Spinal cord (tissue), 10 donors: ENCODE results near the gene MED14. TPM values are rescaled to one million over a fixed set of nuclear protein-coding genes. Genes with fewer than 3 reads are reported as not detected.

Source experiments
- DNase-seq, 6 donors: peaks; one replicate each; pipeline versions ENCODE4 v3.0.0 to v3.0.0-alpha.2; 2013 to 2015; ENCODE audit warnings: low spot score in 6 of 6, low read depth in 4 of 6
- H3K27ac ChIP-seq: one replicate; pipeline ENCODE4 v1.5.1; 2013; ENCODE audit warnings: low read depth, low read length, control low read depth
- H3K27me3 ChIP-seq: one replicate; pipeline ENCODE4 v1.6.1; 2013; ENCODE audit warnings: low read length; ENCODE audit not compliant: control insufficient read depth, insufficient read depth
- H3K36me3 ChIP-seq: one replicate; pipeline ENCODE4 v1.6.1; 2013; ENCODE audit warnings: low read length; ENCODE audit not compliant: control insufficient read depth, insufficient read depth
- H3K4me1 ChIP-seq: one replicate; pipeline ENCODE4 v1.6.1; 2013; ENCODE audit warnings: low read length; ENCODE audit not compliant: control insufficient read depth, insufficient read depth
- H3K4me3 ChIP-seq: one replicate; pipeline ENCODE4 v1.5.1; 2013; ENCODE audit warnings: low read depth, low read length, control low read depth
- H3K9me3 ChIP-seq: one replicate; pipeline ENCODE4 v1.6.1; 2013; ENCODE audit warnings: low read length; ENCODE audit not compliant: control insufficient read depth, insufficient read depth
- WGBS: methylation state at CpG from one replicate; pipeline ENCODE4 v1.1.5; 2013; ENCODE audit warnings: missing lambda C conversion rate; ENCODE audit not compliant: insufficient coverage; 5-methylcytosine and 5-hydroxymethylcytosine counted together
- polyA plus RNA-seq, 2 donors: library from polyadenylated mRNA; unstranded; fragments of 120-200 nt; gene quantifications; one replicate each; pipeline ENCODE4 v1.2.1, GENCODE V29; 2013; ENCODE audit not compliant: insufficient read length in 2 of 2
- total RNA-seq, 2 donors: library from RNA; depleted of rRNA in 1 of 2; stranded (reverse); fragments of 120-200 nt in 1 of 2; fragments of >200 nt in 1 of 2; gene quantifications; one replicate each; pipeline versions ENCODE4 v1.2.3 to v1.2.4, GENCODE V29; 2013 to 2014
- donor health status: healthy.

MED14 gene
- total and polyA plus RNA-seq, 4 donors, result 24.9 to 47.9 (median 38.5) TPM

DNA sequence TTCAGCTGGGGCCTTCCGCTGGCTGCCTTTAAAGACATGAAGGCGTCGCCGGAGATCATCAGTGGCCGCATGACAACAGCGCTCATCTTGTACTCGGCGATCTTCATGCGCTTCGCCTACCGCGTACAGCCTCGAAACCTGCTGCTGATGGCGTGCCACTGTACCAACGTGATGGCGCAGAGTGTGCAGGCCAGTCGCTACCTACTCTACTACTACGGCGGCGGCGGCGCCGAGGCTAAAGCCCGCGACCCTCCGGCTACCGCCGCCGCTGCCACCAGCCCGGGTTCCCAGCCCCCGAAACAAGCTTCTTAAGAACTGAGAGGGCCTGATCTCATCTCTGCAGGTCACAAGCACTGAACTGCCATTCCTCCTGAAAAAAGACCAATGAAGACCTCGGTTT lies 111.7 kb downstream of the MED14 start:
- Histone ChIP-seq H3K27me3 (peaks cover 10% of the 10 kb centered on the region), H3K4me3 (no peak overlapping the region), H3K27ac (no peak overlapping the region), H3K4me1 (no peaks in the 10 kb centered on the region), H3K9me3 (peaks cover 3% of the 10 kb centered on the region), H3K36me3 (peaks cover 6% of the 10 kb centered on the region)
- 84% methylated on average over 31 of the region's 32 CpGs for WGBS
- DNase-seq, result no peak

GRCh38 chrX:40623139-40623536 lies 112.2 kb downstream of the MED14 start, which contains the start of gene MPC1L:
MPC1L (plus strand) TSS chrX:40623428; CDS start chrX:40623566, 138 bp downstream.
- Histone ChIP-seq H3K9me3 (peaks cover 3% of the 10 kb centered on the region), H3K4me3 (no peak within 1 kb of the TSS), H3K27me3 (peaks cover 8% of the 10 kb centered on the region), H3K27ac (no peak within 1 kb of the TSS), H3K4me1 (no peaks in the 10 kb centered on the region), H3K36me3 (peaks cover 4% of the 10 kb centered on the region)
- WGBS, result 82% methylated on average over 38 of the region's 38 CpGs
- DNase-seq, result no peak

DNA sequence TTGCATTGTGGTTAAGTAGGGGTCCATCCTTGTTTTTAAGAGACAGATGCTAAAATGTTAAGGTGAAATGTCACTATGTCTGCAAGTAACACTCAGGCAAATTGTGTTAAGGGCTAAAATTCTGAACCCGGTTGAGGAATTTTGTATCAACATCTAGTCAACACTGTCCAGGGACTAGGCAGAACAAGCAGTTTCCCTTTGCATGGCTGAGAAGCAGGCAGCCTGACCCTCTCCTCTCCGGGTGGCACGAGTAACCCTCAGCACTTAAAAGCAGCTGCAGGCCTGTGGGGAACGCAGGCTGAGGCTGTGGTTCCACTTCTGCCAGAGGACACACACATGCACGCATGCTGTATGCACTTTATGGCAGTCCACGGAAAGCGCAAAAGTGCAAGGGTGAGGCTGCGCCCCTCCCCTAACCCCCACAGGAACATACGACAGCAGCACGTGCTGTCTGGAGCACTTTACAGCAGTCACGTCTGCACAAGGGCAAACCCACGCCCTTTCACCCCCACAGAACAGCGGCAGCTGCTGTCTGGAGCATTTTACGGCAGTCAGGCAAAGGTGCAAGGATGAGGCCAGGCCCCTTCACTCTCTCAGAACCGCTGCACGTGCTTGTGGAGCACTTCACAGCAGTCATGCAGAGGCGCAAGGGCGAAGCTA lies 112.7 kb downstream of the MED14 start:
- H3K27me3 ChIP-seq, result peaks cover 9% of the 10 kb centered on the region
- H3K4me1 ChIP-seq, result no peaks in the 10 kb centered on the region
- WGBS, result 80% methylated on average over 18 of the region's 18 CpGs
- H3K36me3 ChIP-seq, result peaks cover 4% of the 10 kb centered on the region
- no peak overlapping the region for H3K27ac ChIP-seq
- DNase-seq, result no peak
- no peak overlapping the region for H3K4me3 ChIP-seq
- peaks cover 3% of the 10 kb centered on the region for H3K9me3 ChIP-seq

DNA sequence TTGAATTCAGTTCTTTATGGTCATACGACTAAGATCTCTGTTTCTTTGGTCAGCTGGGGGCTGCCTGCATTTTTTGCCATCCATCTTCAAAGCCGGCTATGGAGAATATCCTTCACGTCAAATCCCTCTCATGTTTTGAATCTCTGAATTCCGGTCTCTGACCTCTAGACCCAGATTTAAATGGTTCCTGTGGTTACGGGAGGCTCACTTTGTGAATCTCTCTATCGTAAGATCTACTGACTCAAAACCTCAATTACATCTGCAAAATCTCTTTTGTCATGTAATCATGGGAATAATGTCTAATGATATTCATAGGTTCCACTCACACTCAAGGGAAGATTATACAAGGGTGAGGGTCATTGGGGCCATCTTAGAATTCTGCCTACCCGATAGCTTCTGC lies 117.8 kb downstream of the MED14 start:
- Histone ChIP-seq H3K27me3 (peaks cover 5% of the 10 kb centered on the region), H3K4me3 (no peak overlapping the region), H3K36me3 (no peaks in the 10 kb centered on the region), H3K9me3 (no peaks in the 10 kb centered on the region), H3K27ac (no peak overlapping the region), H3K4me1 (no peaks in the 10 kb centered on the region)
- no peak for DNase-seq
- WGBS, result 71% methylated on average over 4 of the region's 7 CpGs

- WGBS, result 78% methylated on average over 4 of the region's 9 CpGs
Observed at GRCh38 chrX:40615976-40616375, 119.4 kb downstream of the MED14 start.

DNA sequence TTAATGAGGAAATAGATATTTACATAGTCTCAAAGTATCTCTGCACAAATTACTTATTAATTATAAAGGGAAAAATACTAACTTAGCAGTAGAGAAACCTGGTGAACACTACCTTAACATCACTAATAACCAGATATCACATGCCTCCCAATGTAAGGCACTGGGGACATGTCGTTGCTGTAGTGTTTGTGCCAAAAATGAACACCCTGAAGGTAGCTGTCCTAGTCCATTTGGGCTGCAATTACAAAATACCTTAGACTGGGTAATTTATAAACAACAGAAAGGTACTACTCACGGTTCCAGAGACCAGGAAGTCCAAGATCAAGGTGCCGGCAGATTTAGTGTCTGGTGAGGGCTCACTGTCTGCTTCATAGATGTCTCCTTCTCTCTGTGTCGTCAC lies 122.8 kb downstream of the MED14 start:
- H3K9me3 ChIP-seq, result no peaks in the 10 kb centered on the region
- H3K36me3 ChIP-seq, result no peaks in the 10 kb centered on the region
- no peak overlapping the region for H3K4me3 ChIP-seq
- H3K4me1 ChIP-seq, result no peaks in the 10 kb centered on the region
- H3K27ac ChIP-seq, result no peak overlapping the region
- WGBS, result 63% methylated on average over 4 of the region's 4 CpGs
- peaks cover 2% of the 10 kb centered on the region for H3K27me3 ChIP-seq
- no peak for DNase-seq

More at GRCh38 chrX:40615976-40616375, 119.4 kb downstream of the MED14 start:
- H3K9me3 ChIP-seq, result no peaks in the 10 kb centered on the region
- no peaks in the 10 kb centered on the region for H3K36me3 ChIP-seq
- H3K27me3 ChIP-seq, result peaks cover 5% of the 10 kb centered on the region
- no peak overlapping the region for H3K4me3 ChIP-seq
- H3K4me1 ChIP-seq, result no peaks in the 10 kb centered on the region
- DNase-seq, result no peak
- no peak overlapping the region for H3K27ac ChIP-seq

- no peak for DNase-seq
- peaks cover 7% of the 10 kb centered on the region for H3K27me3 ChIP-seq
Observed at GRCh38 chrX:40607381-40607780, 128.0 kb downstream of the MED14 start.

DNA sequence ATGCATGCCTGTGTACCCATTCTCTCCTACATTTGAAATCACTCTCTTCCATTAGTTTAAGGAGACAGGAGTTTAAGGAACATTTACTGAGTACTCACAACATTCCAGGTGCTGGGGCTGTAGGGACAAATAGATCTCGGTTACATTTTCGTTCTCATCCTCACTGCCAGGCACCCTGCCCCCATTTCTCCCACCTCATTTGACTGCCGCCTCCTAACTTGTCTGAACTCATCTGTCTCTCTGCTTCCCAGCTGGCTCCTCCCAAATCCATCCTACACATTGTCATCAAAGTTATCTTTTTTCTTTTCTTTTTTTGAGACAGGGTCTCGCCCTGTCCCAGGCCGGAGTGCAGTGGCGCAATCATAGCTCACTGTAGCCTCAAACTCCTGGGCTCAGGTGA lies 131.9 kb downstream of the MED14 start:
- 92% methylated on average over 6 of the region's 6 CpGs for WGBS
- no peak overlapping the region for H3K27ac ChIP-seq
- H3K4me1 ChIP-seq, result no peaks in the 10 kb centered on the region
- H3K36me3 ChIP-seq, result peaks cover 7% of the 10 kb centered on the region
- no peak overlapping the region for H3K4me3 ChIP-seq
- DNase-seq, result no peak
- H3K9me3 ChIP-seq, result no peaks in the 10 kb centered on the region
- H3K27me3 ChIP-seq, result peaks cover 12% of the 10 kb centered on the region

More at GRCh38 chrX:40607381-40607780, 128.0 kb downstream of the MED14 start:
- Histone ChIP-seq H3K9me3 (no peaks in the 10 kb centered on the region), H3K4me3 (no peak overlapping the region), H3K27ac (no peak overlapping the region), H3K4me1 (no peaks in the 10 kb centered on the region), H3K36me3 (peaks cover 3% of the 10 kb centered on the region)
- no CpG with 5 or more reads among the region's 3 CpGs for WGBS
